ENCODE results near the gene ANKS1B. TPM values are rescaled to one million over a fixed set of nuclear protein-coding genes. Genes with fewer than 3 reads are reported as not detected.

ANKS1B gene
- total RNA-seq, 1 experiment from 2014 or later = 9.7 TPM

GRCh38 chr12:99852666-99853065 is 132.1 kb downstream of the ANKS1B start:
- no peaks in the 10 kb centered on the region for H3K4me1 ChIP-seq (ENCODE audit: control insufficient read depth, insufficient read depth, low read length)
- POLR2A ChIA-PET = no interaction called here
- ATAC-seq = peak; percentile 72

DNA sequence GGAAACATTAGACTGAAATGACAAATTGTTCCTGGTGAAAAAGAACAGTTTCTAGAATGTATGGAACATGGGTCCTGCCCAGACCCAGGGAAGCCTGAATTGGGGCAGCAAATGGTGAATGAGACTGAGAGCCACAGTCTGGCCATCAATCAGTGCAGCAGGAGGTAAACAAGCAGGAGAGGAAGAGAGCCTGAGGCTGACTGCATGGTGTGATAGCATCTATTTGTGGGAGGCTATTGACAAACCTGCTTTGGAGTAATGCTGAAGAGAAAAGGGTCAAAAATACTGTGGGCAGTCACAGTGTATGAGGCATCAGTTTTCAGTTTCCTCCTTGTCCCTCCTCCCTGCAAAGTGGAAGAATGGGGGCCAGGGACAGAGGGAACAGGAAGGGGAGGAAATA is 136.8 kb downstream of the ANKS1B start:
- Histone ChIP-seq H3K4me3 (ENCODE audit: low read depth in 2 of 2, low read length in 2 of 2) (no peak overlapping the region), H3K27me3 (ENCODE audit: control insufficient read depth, insufficient read depth, low read length) (no peaks in the 10 kb centered on the region), H3K27ac (ENCODE audit: low read length) (no peak overlapping the region), H3K4me1 (ENCODE audit: control insufficient read depth, insufficient read depth, low read length) (no peaks in the 10 kb centered on the region), H3K36me3 (ENCODE audit: control insufficient read depth, insufficient read depth, low read length) (no peaks in the 10 kb centered on the region), H3K9me3 (ENCODE audit: control insufficient read depth, insufficient read depth, low read depth, low read length) (no peaks in the 10 kb centered on the region)
- intact Hi-C loops (cut with micrococcal nuclease; ENCODE audit: unreplicated experiment) (no loop called here), in situ Hi-C loops (cut with HindIII; ENCODE audit: low pct_unique_long_range_greater_than_20kb, low sequenced_read_pairs) (no loop called here)
- DNase-seq (ENCODE audit: low read depth, low spot score) (no peak), ATAC-seq (no peak)
- TF ChIP-seq SIN3A (IDR thresholded peaks at IDR 0.05; ENCODE audit: borderline replicate concordance, insufficient read depth, low read depth, low read length) (no peak), REST (IDR thresholded peaks at IDR 0.05; ENCODE audit: insufficient read depth in 1 of 2, low read depth in 2 of 2, low read length in 1 of 2) (no peak), POLR2AphosphoS5 (IDR thresholded peaks at IDR 0.05; ENCODE audit: low read depth, low read length) (no peak)
- ChIA-PET POLR2A (no interaction called here), CTCF (no interaction called here)
- BruUV-seq (replicated peaks) = no TSS peak

More at GRCh38 chr12:99852666-99853065, 132.1 kb downstream of the ANKS1B start:
- no peak for TF ChIP-seq CTCF (IDR thresholded peaks at IDR 0.05)
- no peak for TF ChIP-seq REST (IDR thresholded peaks at IDR 0.05; ENCODE audit: insufficient read depth in 1 of 2, low read depth in 2 of 2, low read length in 1 of 2)
- no peak for TF ChIP-seq POLR2AphosphoS5 (IDR thresholded peaks at IDR 0.05; ENCODE audit: low read depth, low read length)
- no peak for TF ChIP-seq TCF7L2 (IDR thresholded peaks at IDR 0.05; ENCODE audit: low read depth, low read length)
- no peak for TF ChIP-seq SIN3A (IDR thresholded peaks at IDR 0.05; ENCODE audit: borderline replicate concordance, insufficient read depth, low read depth, low read length)
- H3K36me3 ChIP-seq (ENCODE audit: control insufficient read depth, insufficient read depth, low read length) = no peaks in the 10 kb centered on the region
- CTCF ChIA-PET = no interaction called here
- BruUV-seq (replicated peaks) = no TSS peak
- intact Hi-C loops (cut with micrococcal nuclease; ENCODE audit: unreplicated experiment) = no loop called here
- H3K9me3 ChIP-seq (ENCODE audit: control insufficient read depth, insufficient read depth, low read depth, low read length) = no peaks in the 10 kb centered on the region
- no peaks in the 10 kb centered on the region for H3K27me3 ChIP-seq (ENCODE audit: control insufficient read depth, insufficient read depth, low read length)
- no peak overlapping the region for H3K4me3 ChIP-seq (ENCODE audit: low read depth in 2 of 2, low read length in 2 of 2)
- no peak for DNase-seq (ENCODE audit: low read depth, low spot score)
- in situ Hi-C loops (cut with HindIII; ENCODE audit: low pct_unique_long_range_greater_than_20kb, low sequenced_read_pairs) = no loop called here
- no peak overlapping the region for H3K27ac ChIP-seq (ENCODE audit: low read length)
